PFSK-1 (cell line): Measurements from ENCODE around the gene GPR39.
A peak's percentile ranks its signal among the peaks of the same experiment; 100 is the strongest.

Experiments used
- FOXP2 ChIP-seq: optimal IDR thresholded peaks from 2 replicates; pipeline ENCODE3; 2011; ENCODE audit warnings: borderline replicate concordance, control low read depth, inconsistent platforms; ENCODE audit not compliant: insufficient read depth; ENCODE audit errors: extremely low read length, extremely low read depth
- POLR2AphosphoS5 ChIP-seq: IDR thresholded peaks from 2 replicates; pipeline ENCODE4 v1.6.1; 2012; ENCODE audit warnings: low read depth, mild to moderate bottlenecking, control low read depth, low read length, moderate library complexity
- REST ChIP-seq, 2 experiments: IDR thresholded peaks; 2 replicates each; pipeline versions ENCODE4 v1.6.1 to v1.8.0; 2011 to 2012; ENCODE audit warnings: low read depth in 2 of 2, low read length in 2 of 2, control low read depth in 1 of 2, inconsistent platforms in 1 of 2, mild to moderate bottlenecking in 1 of 2, moderate library complexity in 1 of 2; ENCODE audit not compliant: insufficient read depth in 1 of 2
- SIN3A ChIP-seq: IDR thresholded peaks from 2 replicates; pipeline ENCODE4 v1.6.1; 2012; ENCODE audit warnings: mild to moderate bottlenecking, low read length, moderate library complexity, borderline replicate concordance; ENCODE audit not compliant: insufficient read depth
- TAF1 ChIP-seq: IDR thresholded peaks from 2 replicates; pipeline ENCODE4 v1.6.1; 2012; ENCODE audit warnings: low read length, control low read depth, borderline replicate concordance; ENCODE audit not compliant: insufficient read depth

GPR39 gene

GRCh38 chr2:132489150-132489549 lies 72.5 kb downstream of the GPR39 start:
- TF ChIP-seq SIN3A, result no peak
- no peak for TF ChIP-seq POLR2AphosphoS5
- peak; percentile 89 to 97 for TF ChIP-seq REST (IDR thresholded peaks at IDR 0.05; ENCODE audit: insufficient read depth in 1 of 2, low read depth in 2 of 2, low read length in 2 of 2)
- no peak for TF ChIP-seq FOXP2
- no peak for TF ChIP-seq TAF1

DNA sequence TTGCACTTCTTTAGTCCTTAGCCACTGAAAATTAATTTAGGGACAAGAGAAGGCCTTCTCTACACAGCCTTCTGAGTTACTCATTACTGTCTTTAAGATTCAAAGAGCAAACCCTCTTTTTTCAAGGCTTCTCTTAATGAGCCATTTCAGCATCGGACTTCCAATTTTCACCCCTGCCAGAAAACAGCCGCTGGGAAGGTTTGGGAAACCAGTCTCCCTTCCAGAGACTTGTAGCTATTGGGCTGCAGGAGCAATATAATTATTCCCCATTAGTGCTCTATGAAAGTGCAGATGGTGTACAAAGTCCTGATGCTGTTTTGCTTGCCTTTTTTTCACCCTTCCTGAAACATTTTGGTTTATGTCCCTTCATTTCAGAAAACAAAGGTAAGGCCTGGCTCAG lies 79.3 kb downstream of the GPR39 start:
- TF ChIP-seq SIN3A (no peak), REST (IDR thresholded peaks at IDR 0.05; ENCODE audit: insufficient read depth in 1 of 2, low read depth in 2 of 2, low read length in 2 of 2) (no peak), FOXP2 (no peak), POLR2AphosphoS5 (no peak), TAF1 (no peak)

DNA sequence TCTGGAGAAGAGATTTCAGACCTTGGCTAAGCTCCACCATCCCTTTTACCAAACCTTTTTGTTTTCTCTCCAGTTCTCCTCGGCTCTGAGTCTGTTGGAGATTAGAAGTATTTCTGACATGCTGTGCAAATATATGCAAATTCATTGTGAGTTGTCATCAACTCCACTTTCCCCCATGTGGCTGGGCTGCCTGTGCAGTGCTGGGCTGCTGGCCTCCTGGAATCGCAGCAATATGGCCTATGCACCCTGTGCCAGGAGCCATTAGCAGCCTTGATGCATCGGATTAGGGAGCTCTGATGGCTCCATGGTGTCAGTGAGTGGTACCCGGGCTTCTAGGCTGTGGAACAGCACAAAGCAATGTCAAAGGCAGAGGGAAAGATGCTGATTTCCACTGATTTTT lies 80.0 kb downstream of the GPR39 start:
- TF ChIP-seq TAF1, result no peak
- TF ChIP-seq REST (IDR thresholded peaks at IDR 0.05; ENCODE audit: insufficient read depth in 1 of 2, low read depth in 2 of 2, low read length in 2 of 2), result no peak
- no peak for TF ChIP-seq POLR2AphosphoS5

DNA sequence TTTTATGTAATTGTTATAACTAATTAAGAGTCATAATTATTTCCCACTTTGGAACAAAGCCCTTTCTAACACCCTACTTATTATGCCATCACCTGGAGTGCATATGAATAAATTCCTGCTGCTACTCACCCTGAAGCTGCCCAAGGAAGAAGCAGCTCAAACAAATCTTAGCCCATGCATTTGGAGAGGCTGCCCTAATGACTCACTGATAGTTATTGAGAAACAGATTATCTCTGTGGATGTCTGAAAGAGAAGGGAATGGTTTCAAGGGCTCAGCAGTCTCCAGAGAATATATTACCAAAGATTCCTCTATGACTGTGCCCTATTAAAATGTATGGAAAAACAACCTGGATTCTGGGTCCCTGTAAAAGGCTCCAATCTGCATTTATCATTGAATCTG lies 81.0 kb downstream of the GPR39 start:
- no peak for TF ChIP-seq SIN3A

GRCh38 chr2:132503701-132504100 lies 87.1 kb downstream of the GPR39 start:
- no peak for TF ChIP-seq FOXP2
- TF ChIP-seq REST (IDR thresholded peaks at IDR 0.05; ENCODE audit: insufficient read depth in 1 of 2, low read depth in 2 of 2, low read length in 2 of 2), result no peak
- no peak for TF ChIP-seq TAF1
- TF ChIP-seq SIN3A, result no peak
- TF ChIP-seq POLR2AphosphoS5, result no peak

DNA sequence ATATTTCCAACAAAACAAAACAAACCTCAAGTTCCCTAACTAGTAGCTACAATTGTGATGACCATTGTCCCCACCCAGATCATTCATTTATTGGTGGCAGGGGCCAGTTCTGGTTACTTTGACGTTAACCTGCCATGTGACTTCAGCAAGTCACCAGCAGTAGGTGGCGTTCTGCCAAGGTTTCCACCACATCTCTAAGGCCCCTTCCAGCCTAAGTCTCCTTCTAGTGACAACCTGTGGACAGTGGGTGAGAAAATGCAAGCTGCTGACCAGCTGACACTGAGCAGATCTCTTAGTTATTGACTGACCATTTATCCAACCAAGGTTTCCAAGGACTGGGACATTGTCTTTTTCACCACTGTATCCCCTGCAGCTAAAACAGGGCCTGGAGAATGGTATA lies 98.4 kb downstream of the GPR39 start:
- TF ChIP-seq REST (IDR thresholded peaks at IDR 0.05; ENCODE audit: insufficient read depth in 1 of 2, low read depth in 2 of 2, low read length in 2 of 2) (no peak), SIN3A (no peak), TAF1 (no peak), POLR2AphosphoS5 (no peak), FOXP2 (no peak)
